Heart left ventricle (tissue), 16 donors: Measurements from ENCODE around the gene FBP1. TPM values are rescaled to one million over a fixed set of nuclear protein-coding genes. Genes with fewer than 3 reads are reported as not detected.

Experiments
- ATAC-seq, 4 donors: fragments of 200-7000 bp; cut with Tn5 transposase; one replicate each; pipeline ENCODE4 v1.9.1; 2020 to 2022; ENCODE audit warnings: moderate library complexity in 4 of 4, mild to moderate bottlenecking in 3 of 4, moderate number of reproducible peaks in 1 of 4
- DNase-seq, 5 donors: peaks; one replicate each; pipeline ENCODE4 v3.0.0-alpha.2; 2020
- H3K27ac ChIP-seq, 12 donors: fragments of 200-600 bp; sonication (generic) in 4 of 12; one replicate each; pipeline versions ENCODE4 v1.5.0 to v1.8.0; 2016 to 2022; ENCODE audit warnings: mild to moderate bottlenecking in 2 of 12
- H3K27me3 ChIP-seq, 9 donors: fragments of 200-600 bp; sonication (generic) in 2 of 9; one replicate each; pipeline versions ENCODE4 v1.5.1 to v1.8.0; 2016 to 2022; ENCODE audit warnings: mild to moderate bottlenecking in 3 of 9
- H3K36me3 ChIP-seq, 9 donors: fragments of 200-600 bp; sonication (generic) in 2 of 9; one replicate each; pipeline versions ENCODE4 v1.5.0 to v1.8.0; 2018 to 2022; ENCODE audit warnings: mild to moderate bottlenecking in 2 of 9
- H3K4me1 ChIP-seq, 12 donors: fragments of 200-600 bp; sonication (generic) in 4 of 12; one replicate each; pipeline versions ENCODE4 v1.5.0 to v1.8.0; 2016 to 2022; ENCODE audit warnings: mild to moderate bottlenecking in 3 of 12
- H3K4me3 ChIP-seq, 12 donors: fragments of 200-600 bp; sonication (generic) in 4 of 12; one replicate each; pipeline versions ENCODE4 v1.5.0 to v1.8.0; 2017 to 2022; ENCODE audit warnings: mild to moderate bottlenecking in 9 of 12, moderate library complexity in 4 of 12
- H3K9me3 ChIP-seq, 12 donors: fragments of 200-600 bp; sonication (generic) in 4 of 12; one replicate each; pipeline versions ENCODE4 v1.5.0 to v1.8.0; 2016 to 2022; ENCODE audit warnings: mild to moderate bottlenecking in 1 of 12
- CTCF ChIP-seq, 12 donors: fragments of 200-600 bp; sonication (generic) in 4 of 12; IDR thresholded peaks; one replicate each; pipeline versions ENCODE4 v1.5.0 to v1.8.0; 2018 to 2022; ENCODE audit warnings: antibody characterized with exemption in 12 of 12, mild to moderate bottlenecking in 5 of 12
- POLR2A ChIP-seq, 2 donors: fragments of 450-650 bp; IDR thresholded peaks; one replicate each; pipeline ENCODE4 v1.6.1; 2017; ENCODE audit warnings: antibody characterized with exemption in 2 of 2, mild to moderate bottlenecking in 2 of 2, moderate library complexity in 2 of 2
- WGBS, 4 donors: extraction: QIAGEN DNeasy Blood & Tissue Kit in 2 of 4; methylation state at CpG; one replicate each; pipeline versions ENCODE4 v1.1.5 to v1.1.7; 2013 to 2018; 5-methylcytosine and 5-hydroxymethylcytosine counted together
- intact Hi-C, 10 donors: fragments of 100-400 bp; cut with DNase I; formaldehyde crosslinking; loops; one replicate each; pipeline versions ENCODE4 v1.11.1 to v1.14.2; 2022
- polyA plus RNA-seq, 2 donors: library from polyadenylated mRNA; stranded (reverse); fragments of 200-250 nt; gene quantifications; one replicate each; pipeline ENCODE4 v1.2.3, GENCODE V29; 2013
- total RNA-seq, 9 donors: library from RNA; depleted of rRNA in 2 of 9; stranded (reverse); fragments of >200 nt in 2 of 9; fragmentation: NEBNext Ultra II Directional in 3 of 9; extraction: Animal tissue kit (Norgen Biotek cat#: 25700) in 3 of 9; gene quantifications; one replicate each; pipeline versions ENCODE4 v1.1.0 to v1.2.4, GENCODE V29; 2016 to 2023
- donor health status: ischemic (EF 13 %, LVEDD 7.1; RV severe dilation, severe dysfunction).
- donor health status: healthy with polysubstance abuse.
- donor health status: DM: no; HTN: yes; CAD: no.
- donor health status: DM: no; HTN: no; CAD: no.
- donor health status: ischemic (EF 25% LVEDD 6.9; RV normal size, moderate dysfunction).
- donor health status: ischemic (EF 25% LVEDD 5.7; RV mildly dilated, moderate dysfunction).
- donor health status: healthy.
- donor health status: DM: yes; HTN: yes; CAD: no.
- donor health status: ischemic (EF 35%, LVEDD 5.7; RV mildly dilated, moderate dysfunction).
- donor health status: nonischemic (EF 11% LVEDD 7.7; RV severe dilation, severe dysfunction).
- donor health status: DM: yes; HTN: yes; CAD: no.
- donor health status: PGD.
- donor health status: ischemic (EF 29% LVEDD 5.4; RV normal size, mild dysfunction).
- donor health status: nonischemic (EF 23%, LVEDD 6.1; RV moderate dilation, normal function).

Gene FBP1
- total and polyA plus RNA-seq, 11 donors = 0.50 to 18.5 (median 0.94) TPM

- DNase-seq = no peak
- WGBS, 4 donors = 85 to 96% (median 87%) methylated on average over 4 of the region's 4 CpGs
Observed at GRCh38 chr9:94657021-94657725, 17.9 kb upstream of the FBP1 start.

DNA sequence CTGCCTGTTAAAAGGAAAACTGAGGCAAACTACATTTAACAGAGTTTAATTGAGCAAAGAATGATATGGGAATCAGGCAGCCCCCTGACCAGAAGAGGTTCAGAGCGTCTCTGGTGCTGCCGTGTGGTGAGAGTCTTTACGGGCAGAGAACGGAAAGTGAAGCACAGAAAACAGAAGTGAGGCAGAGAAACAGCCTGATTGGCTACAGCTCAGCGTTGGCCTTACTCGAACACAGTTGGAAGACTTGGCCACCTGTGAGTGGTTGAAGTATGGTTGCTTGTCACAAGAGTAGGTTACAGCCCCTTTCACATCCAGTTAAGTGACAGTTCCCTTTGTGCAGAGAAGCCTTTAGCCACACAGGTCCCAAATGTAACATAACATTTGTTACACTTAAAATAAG is 16.9 kb upstream of the FBP1 start:
- Histone ChIP-seq H3K4me3 (peak overlapping the region in 4 of 12 donors; percentile 2 to 34 (median 18)), H3K27ac (peak overlapping the region in 1 of 12 donors; percentile 57), H3K27me3 (no peaks in the 10 kb centered on the region), H3K9me3 (no peaks in the 10 kb centered on the region), H3K36me3 (no peaks in the 10 kb centered on the region), H3K4me1 (peaks cover 0 to 18% (median 0%) of the 10 kb centered on the region in 12 donors)
- intact Hi-C loops = no loop called here
- peak in 3 of 4 donors; percentile 66 to 71 (median 66) for ATAC-seq
- no peak for TF ChIP-seq CTCF (IDR thresholded peaks at IDR 0.05)
- TF ChIP-seq POLR2A (IDR thresholded peaks at IDR 0.05) = no peak
- DNase-seq = no peak
- WGBS, 4 donors = 22 to 36% (median 29%) methylated on average over 6 of the region's 6 CpGs

More at GRCh38 chr9:94657021-94657725, 17.9 kb upstream of the FBP1 start:
- TF ChIP-seq POLR2A (IDR thresholded peaks at IDR 0.05) (no peak), CTCF (IDR thresholded peaks at IDR 0.05) (no peak)
- intact Hi-C loops = no loop called here
- no peak overlapping the region for H3K27ac ChIP-seq
- ATAC-seq = no peak
- no peak overlapping the region for H3K4me3 ChIP-seq
- peaks cover 0 to 18% (median 0%) of the 10 kb centered on the region in 12 donors for H3K4me1 ChIP-seq
- H3K9me3 ChIP-seq = no peaks in the 10 kb centered on the region
- H3K36me3 ChIP-seq = no peaks in the 10 kb centered on the region
- H3K27me3 ChIP-seq = no peaks in the 10 kb centered on the region

GRCh38 chr9:94655739-94656138 is 16.4 kb upstream of the FBP1 start:
- ATAC-seq = no peak
- Histone ChIP-seq H3K4me3 (peak overlapping the region in 4 of 12 donors; percentile 2 to 34 (median 18)), H3K27ac (peak overlapping the region in 1 of 12 donors; percentile 57), H3K9me3 (no peaks in the 10 kb centered on the region), H3K27me3 (no peaks in the 10 kb centered on the region), H3K36me3 (no peaks in the 10 kb centered on the region), H3K4me1 (peaks cover 0 to 18% (median 0%) of the 10 kb centered on the region in 12 donors)
- TF ChIP-seq POLR2A (IDR thresholded peaks at IDR 0.05) = no peak
- TF ChIP-seq CTCF (IDR thresholded peaks at IDR 0.05) = no peak
- 77 to 87% (median 84%) methylated on average over 10 of the region's 10 CpGs for WGBS, 4 donors
- intact Hi-C loops = no loop called here
- DNase-seq = no peak

GRCh38 chr9:94654165-94654894 is 15.0 kb upstream of the FBP1 start:
- H3K4me3 ChIP-seq = no peak overlapping the region
- peak overlapping the region in 1 of 12 donors; percentile 57 for H3K27ac ChIP-seq
- peaks cover 0 to 24% (median 0%) of the 10 kb centered on the region in 12 donors for H3K4me1 ChIP-seq
- no peak for DNase-seq
- 82 to 92% (median 87%) methylated on average over 8 to 10 of the region's 10 CpGs for WGBS, 4 donors
- H3K27me3 ChIP-seq = no peaks in the 10 kb centered on the region
- peak; percentile 4 to 58 (median 43) for ATAC-seq
- TF ChIP-seq POLR2A (IDR thresholded peaks at IDR 0.05) (no peak), CTCF (IDR thresholded peaks at IDR 0.05) (no peak)
- intact Hi-C loops = no loop called here
- H3K36me3 ChIP-seq = no peaks in the 10 kb centered on the region
- no peaks in the 10 kb centered on the region for H3K9me3 ChIP-seq
